NCI-H510A (cell line): ENCODE results near the gene IKZF2.

Source experiments
- DNase-seq: peaks from one replicate; lab custom pipeline; 2025; lab: John Stamatoyannopoulos, UW

IKZF2 gene

DNA sequence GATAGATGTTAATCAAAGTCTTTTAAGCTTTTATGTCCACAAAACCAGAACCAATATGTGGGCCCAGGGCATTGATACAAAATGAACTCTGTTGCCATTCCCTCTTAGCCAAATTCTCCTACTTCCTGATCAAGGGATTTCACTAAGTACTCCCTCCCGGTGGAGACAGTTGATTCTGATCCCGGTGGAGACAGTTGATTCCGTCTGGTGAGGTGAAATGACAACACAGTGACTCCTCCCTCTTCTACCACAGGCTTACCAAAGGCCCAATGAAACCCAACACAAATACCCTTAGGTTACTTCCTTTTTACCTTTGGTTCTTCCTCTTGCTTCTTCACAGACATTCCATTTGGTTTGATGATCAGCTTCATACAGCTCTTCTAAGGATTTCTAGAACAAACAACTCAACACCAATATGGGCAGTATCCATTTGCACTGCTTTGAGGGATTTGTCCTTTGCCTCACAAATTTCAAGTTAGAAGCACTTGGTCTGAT, 153.8 kb downstream of the IKZF2 start:
- DNase-seq, result no peak

DNA sequence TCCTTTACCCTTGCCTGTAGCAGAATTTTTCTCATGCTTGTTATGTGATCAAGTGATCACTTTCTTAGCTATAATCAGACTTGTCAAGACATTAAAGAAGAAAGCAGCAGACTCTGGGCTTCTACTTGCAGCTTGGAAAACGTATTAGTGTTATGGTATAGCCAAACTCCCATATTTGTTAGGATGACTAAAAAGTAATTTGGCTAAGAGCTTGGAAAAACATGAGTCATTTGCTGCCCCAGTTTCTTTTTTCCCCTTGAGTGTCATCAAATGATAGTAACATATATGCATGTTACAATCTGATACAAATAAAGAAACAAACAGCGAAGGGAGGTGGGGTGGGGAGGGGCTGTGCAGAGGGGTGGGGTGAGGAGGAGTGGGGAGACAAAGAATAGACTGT, 155.5 kb downstream of the IKZF2 start:
- DNase-seq, result no peak

DNA sequence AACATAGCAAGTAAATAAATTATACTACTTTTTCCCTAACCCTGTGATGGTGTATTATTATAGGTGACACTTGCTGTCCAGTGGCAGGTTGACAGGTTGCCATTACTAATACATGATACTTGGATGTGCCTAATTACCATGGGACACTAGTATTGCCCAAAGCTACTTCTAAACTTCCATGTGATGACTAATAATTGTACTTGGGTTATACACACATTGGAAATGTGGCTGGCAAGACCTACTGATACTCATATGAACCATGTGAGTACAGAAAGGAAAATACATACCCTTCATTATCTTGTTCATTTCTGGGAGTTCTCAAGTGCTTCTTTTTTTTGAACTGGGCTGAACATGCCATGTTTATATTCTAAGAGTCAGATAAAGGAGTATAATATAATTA, 156.4 kb downstream of the IKZF2 start:
- DNase-seq, result no peak

DNA sequence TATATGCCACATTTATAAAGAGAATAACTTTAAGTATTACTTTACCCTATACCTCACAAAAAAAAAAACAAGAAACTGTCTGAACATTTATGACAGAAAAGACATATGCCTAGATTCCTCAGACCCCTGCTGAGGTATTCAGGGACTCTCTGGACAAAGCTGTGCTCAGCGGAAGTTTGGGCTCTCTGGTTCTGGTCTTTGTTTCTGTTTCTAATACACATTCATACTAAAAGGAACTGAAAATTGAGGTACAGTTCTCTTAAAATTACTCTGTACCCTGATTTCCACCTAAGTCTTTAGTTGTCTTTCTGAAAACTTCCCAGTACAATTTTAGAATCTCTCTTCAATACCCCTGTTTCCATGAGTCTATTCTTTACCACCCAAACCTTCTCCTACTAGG, 160.3 kb downstream of the IKZF2 start:
- no peak for DNase-seq

DNA sequence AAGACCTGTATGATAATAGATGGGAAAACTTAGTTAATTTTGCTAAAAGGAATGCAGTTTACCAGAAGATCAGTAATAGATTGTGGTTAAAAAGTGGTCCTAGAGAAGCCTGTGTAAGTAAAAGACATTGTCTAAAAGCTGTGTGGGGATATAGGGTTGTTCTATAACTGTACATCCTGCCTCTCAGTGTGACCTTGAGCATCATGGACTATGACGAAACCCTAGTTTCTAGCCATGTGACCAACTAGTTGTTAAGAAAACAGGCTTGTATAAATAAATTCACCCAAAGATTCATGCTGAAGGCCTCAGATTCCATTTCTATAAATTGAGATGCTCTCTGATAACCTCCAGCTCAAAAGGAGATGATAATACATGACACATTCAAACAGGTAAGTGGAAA, 160.7 kb downstream of the IKZF2 start:
- no peak for DNase-seq

DNA sequence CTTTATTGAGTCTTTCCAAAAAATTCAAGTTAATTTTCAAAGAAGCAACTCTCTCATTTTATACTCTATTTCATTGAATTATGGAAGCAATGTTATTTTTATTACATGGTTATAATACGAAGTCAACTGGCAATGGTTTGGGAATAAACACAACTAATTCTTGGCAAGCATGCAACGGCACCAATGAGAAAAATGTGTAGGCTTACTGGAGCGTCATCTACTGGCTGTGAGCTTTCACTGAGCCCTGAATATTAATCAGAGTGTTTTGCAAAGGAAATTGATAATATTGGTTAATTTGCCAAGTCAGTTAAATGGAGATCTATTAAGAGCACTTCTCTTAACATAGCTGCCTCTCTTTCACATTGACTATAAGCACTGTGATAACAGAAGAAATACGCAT, 163.9 kb downstream of the IKZF2 start:
- DNase-seq, result no peak

DNA sequence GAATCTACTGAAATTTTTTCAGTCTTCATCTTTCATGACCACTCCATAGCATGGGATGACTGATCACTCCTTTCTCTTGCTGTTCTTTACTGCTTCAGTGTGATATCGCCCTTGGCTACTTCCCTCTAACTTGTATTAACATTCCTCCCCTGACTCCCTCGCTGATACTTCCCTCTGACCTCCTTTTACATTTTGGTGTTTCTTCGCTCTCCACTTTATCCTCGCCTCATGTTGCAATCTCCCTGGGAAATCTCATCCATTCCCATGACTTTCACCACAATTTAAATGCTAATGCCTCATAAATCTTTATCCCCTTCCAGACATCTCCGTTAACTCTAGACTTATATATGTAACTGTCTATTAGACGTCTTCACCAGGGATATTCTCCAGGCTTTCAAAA, 167.3 kb downstream of the IKZF2 start:
- no peak for DNase-seq

DNA sequence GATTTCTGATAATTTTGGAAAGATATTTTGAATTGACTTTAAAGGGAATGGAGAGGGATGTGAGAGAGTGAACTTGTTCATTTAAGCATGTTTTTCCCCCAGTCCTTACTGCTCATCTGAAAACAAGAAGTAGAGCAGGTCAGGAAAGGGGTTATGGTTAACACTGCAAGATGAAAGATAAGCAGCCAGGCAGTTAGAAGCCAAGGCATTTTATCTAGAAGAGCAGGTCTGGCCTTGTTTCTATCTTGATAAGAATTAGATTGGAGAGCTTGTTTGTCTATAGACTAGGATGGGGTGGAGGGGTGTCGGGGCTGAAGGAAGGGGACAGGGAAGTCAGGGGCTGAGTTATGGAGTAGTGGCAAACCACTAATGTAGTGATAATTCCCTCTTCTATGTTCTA, 171.6 kb downstream of the IKZF2 start:
- no peak for DNase-seq

DNA sequence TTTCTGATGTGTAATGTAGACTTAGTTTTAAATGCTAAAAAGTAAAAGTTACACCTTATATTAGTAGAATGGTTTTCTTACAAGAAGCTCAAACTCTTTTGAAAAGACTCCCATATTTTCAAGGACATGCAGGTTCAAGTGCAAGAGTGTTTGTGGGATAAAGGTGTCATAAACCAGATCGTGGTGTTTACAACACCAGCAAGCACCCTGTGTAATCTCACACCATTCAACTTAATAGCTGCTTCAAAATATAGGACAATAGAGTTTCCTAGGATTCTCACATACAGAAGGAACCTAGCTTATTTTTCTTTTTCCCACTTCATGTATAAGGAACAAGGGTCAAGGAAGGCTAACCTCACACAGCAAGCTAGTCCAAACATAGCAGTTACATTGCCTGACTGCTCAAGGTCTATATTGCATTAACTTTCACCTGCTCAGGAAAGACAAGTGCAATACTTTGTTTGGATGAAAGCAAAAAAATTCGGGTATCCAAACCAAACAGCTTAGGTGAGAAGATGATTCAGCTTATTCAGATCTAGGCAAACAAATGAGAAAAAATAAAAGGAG, 172.3 kb downstream of the IKZF2 start:
- no peak for DNase-seq

DNA sequence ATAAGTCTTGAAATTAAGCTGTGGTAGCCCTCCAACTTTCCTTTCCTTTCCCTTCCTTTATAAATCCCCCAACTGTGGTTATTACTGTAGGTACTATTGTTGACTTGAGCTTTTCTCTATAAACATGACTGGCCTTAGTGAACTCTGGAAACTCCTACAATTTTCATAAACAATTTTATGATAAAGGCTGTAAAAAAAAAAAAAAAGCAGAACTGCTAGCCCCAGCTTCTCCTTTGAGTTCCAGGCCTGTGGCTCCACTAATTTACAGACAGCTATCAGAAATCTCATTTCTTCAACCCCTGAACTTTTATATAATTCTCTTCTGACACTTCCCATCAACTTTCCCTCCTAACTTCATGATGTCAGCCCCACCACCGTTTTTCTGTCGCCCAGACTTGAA, 174.3 kb downstream of the IKZF2 start:
- DNase-seq, result no peak

DNA sequence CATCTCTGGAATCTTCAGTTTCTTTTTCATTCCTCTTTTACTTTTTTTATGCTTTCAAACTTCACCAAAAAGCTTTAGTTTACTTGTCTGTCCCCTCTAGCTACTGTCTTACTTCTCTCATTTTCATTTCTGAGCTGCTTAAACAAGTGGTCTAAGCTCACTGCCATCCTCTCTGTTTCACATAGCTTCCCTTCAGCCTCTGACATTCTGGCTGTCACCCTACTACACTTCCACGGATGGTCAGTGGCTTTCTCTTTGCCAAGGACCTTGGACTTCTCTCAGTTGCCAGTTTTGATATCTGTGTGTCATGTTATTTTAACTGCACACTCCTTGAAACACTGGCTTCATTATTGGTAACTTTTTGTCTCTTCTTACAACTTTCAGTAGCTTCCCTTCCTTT, 176.1 kb downstream of the IKZF2 start:
- DNase-seq, result no peak

DNA sequence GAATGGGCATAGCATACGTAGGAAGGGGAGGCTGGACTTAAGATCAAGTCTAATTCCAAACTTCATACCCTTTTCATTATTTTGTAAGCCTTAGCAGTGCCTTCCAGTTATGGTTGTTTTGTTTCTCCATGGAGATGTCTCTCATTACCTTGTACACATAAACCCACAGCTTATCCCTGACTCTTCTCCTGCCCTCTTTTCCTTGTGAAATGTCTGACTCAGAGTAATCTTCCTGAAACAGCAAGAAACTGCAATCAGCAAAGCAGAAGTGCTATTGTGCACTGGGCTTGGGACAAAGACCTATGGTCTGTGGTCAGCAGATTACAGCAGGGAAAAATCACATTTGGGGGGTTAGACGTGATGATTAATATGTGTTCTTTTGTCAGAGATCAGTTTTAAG, 176.7 kb downstream of the IKZF2 start:
- no peak for DNase-seq

DNA sequence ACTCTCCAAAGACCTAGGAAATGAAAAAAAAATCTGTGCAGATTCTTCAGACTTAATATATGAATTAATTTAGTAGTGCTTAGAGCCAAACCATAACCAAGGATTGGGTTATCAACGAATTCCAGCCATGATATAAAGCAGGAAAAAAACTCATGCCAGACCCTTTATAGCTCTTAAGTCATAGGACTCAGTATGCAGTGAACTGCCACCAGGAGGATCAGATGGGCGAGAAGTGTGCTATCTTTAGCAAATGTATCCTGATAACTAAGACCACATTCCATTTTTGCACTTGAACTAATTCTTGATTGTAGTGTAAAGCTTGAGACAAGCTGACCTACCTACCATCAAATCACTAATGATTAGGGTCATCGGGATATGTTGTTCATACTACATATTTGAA, 178.1 kb downstream of the IKZF2 start:
- no peak for DNase-seq

DNA sequence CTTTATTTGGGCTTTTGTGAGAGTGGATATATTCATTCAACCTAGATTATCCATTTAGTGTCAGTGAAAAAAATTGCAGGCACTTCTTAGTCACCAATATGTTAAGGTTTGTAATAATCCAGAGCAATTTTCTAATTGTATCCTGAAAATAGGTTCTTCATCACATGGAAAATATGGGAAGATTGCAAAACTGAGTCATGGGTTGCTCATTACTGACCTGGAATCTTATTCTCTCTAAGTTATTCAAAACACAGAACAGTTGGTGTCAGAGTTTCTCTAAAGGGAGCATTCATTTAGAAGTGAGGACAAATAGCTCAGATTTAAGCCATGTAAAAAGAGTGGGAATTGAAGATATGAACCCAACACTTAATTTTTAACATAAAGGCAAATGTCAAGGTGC, 181.3 kb downstream of the IKZF2 start:
- no peak for DNase-seq

DNA sequence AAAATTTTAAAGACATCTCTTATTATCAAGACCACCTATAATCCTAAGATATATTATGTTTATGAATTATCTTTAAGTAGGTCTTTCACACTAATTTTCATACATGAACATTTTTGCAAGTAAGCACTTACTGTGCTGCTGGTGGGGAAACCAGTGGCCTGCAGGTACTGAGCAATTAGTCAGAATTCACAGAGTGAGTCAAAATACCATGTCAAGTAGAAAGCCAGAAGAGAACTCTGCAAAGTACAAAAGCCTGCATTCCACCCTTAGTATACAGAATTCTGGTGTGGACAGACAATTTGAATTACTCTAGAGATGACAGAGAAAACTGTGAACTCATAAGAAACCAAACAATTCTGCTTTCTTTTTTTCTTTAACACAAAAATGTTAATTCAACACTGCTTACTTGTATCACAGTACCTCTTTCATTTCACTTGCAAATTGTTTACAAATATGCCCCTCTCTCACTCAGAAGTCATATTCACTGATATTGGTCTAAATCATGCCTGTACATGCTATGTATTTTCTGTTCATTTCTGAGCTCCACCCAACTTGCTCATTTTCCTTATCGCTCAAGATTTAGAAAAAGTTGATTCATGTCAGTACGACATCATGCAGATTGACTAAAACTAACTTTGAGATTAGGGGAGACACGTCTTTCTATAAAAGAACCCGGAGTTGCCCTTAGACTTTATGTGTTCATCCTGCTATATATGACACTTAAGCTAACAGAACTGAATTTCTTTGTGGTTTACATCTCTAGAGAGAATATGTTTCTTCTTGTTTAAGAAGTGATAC, 182.9 kb downstream of the IKZF2 start:
- no peak for DNase-seq

DNA sequence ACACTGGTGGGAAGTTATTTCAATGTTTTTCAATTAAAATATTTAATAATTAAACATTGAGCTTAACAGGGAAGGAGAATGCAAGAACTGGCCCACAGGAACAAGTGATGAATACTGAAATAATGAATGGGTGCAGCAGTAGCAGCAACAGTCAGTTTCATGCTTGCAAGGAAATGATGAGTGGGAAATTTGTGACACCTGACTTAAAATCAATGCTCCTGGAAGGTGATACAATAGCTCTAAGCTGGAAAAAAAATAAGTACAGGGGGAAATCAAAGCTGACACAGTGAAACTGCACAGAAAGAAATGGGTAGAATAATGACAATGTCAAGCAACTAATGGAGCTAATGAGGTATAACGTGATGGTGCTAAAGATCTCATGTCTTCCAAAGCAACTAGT, 184.5 kb downstream of the IKZF2 start:
- DNase-seq, result no peak

DNA sequence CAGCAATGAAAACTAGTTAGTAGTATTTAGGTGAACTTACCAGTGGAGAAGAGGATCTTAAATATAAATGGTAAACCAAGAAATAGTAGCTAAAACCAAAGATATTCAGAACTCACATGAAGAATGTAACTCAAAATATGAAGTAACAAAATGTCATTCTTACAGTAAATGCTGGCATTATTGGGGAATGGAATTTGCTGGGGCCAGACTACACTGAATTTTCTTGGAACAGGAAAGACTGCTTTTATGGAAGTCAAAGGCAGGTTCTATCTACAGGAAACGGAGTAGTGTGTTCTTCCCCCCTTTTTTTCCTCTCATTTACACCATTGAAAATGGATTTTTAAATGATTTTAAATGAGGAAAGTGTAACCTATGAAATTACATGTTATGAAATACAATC, 188.7 kb downstream of the IKZF2 start:
- no peak for DNase-seq

DNA sequence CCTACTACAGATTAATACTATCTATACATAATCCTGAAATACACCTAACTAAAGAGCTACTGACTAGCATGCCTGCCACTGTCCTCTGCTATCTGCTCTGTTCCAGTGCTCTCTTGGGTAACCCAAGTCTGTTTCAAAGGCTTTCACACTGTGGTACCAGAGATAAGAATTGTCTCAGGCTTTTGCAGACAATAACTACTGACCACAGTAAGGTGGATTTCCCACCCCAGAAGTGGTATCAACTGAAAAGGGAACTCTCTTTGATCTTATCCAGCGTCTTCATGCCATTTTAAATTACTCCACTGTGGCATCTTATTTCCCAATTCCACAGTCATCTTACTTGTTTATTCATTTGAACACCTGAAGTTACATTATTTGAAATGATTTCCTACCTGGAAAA, 190.2 kb downstream of the IKZF2 start:
- DNase-seq, result no peak

DNA sequence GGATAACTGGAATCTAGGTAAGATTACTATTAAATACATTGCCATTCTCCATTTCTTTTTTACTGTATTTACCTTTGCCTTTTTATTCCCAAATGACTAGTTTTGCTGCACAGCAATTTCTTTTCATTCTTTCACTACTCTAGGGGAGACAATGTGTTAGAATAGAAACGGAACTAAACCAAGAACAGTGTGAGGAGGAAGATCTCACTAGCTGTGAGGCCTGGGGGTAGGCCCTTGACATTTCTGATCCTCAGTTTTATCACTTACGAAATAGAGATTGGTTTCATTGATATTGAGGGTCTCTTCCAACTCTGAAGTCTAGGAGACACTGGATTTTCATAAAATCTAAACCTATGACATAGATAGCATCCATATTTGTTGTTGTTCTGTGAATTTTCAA, 191.1 kb downstream of the IKZF2 start:
- no peak for DNase-seq

DNA sequence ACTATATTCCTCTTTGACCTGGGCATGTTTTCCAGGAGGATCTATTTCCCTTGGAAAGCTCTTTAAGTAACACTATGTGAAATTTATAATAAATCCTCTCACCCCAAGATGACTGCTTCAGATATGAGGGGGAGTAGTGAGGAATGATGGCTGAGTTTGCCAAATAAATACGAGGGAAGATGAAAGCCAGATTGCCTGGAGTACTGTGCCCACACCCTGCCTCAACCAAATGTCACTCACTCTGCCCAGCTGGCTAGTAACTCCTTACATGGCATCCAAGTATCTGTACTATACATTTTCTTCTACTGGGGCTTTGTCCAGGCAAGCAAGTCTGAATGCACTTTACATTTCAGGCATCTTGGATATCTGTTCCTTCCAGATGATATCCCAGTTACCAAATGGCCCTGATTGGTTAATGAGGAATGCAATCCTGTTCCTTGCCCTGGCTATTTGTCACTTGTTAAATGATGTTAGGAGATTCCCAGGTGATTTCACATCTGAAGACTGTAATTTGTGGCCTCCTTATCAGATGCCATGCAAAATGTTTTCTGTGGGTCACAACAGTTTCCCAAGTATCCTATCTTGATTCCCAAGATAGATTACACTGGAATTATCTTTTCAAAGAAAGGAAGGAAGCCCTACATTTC, 191.8 kb downstream of the IKZF2 start:
- no peak for DNase-seq

DNA sequence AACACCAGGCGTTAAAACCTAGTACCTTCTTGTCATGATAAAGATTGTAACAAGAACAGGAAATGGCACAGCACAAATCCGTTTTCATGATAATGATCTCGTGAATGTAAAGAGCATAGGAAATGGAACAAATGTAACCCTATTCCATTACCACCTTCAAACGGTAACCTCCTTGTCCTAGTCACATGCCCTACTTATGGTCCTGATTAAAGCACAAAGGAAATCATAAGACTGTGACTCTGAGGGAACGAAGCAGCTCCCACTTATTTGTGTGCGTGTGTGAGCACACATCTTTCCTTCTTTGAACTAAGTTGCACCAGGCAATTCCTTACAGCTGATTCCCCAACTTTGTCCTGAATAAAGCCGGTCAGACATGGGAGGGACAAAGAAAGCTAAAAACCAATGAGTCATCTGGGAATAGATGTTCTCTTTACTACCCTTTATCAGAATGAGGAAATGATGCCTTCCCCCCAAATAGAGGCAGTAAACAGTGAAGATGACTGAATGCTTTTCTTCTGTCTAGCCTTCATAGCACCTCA, 192.6 kb downstream of the IKZF2 start:
- no peak for DNase-seq

DNA sequence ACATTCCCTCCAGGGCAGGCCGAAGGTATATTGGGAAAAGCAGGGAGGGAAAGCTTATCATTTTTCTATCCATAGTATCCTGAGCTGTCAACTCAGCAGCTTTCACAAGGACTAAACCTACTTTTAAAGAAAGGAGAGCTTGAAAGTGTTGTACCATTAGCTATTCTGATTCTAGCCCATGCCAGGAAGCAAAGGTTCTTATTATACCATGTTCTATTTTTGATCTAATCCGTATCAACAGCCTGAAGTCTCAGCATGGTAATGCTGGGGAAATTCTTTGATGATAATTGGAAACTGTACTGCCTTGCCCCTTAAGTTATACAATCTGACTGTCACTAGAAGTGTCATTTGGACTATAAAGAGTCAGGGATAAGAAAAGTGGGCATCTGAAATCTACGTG, 193.3 kb downstream of the IKZF2 start:
- DNase-seq, result no peak

DNA sequence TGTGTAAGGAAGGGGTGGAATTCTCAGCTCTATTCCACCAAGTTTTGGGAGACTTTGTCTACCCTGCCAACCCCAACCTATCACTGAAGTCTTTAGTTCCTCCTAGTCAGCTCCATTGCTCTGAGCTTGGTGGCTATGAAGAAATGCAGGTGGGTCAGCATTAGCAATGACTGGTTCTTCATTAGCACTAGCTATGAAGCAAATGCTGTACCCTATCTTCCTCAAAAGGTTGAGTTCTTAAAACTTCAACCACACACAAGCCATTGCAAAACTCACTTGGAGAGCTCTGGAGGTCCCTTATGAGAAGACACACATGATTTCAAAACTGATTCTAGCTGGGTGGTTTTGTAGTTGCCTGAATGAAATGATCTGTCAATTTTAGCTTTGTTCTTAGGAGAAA, 193.8 kb downstream of the IKZF2 start:
- DNase-seq, result no peak
